Measurements from ENCODE around the gene FCHSD2.

Gene FCHSD2

GRCh38 chr11:73175551-73176144 is 33.5 kb upstream of the FCHSD2 start:
- TF ChIP-seq, protein P1, sequence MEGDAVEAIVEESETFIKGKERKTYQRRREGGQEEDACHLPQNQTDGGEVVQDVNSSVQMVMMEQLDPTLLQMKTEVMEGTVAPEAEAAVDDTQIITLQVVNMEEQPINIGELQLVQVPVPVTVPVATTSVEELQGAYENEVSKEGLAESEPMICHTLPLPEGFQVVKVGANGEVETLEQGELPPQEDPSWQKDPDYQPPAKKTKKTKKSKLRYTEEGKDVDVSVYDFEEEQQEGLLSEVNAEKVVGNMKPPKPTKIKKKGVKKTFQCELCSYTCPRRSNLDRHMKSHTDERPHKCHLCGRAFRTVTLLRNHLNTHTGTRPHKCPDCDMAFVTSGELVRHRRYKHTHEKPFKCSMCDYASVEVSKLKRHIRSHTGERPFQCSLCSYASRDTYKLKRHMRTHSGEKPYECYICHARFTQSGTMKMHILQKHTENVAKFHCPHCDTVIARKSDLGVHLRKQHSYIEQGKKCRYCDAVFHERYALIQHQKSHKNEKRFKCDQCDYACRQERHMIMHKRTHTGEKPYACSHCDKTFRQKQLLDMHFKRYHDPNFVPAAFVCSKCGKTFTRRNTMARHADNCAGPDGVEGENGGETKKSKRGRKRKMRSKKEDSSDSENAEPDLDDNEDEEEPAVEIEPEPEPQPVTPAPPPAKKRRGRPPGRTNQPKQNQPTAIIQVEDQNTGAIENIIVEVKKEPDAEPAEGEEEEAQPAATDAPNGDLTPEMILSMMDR (IDR thresholded peaks at IDR 0.05; ENCODE audit: low read depth, low read length) = no peak
- H3K27me3 ChIP-seq = no peaks in the 10 kb centered on the region
- DNase-seq = no peak
- H3K9me3 ChIP-seq = no peaks in the 10 kb centered on the region
- H3K36me3 ChIP-seq = no peaks in the 10 kb centered on the region
- no peaks in the 10 kb centered on the region for H3K4me1 ChIP-seq
- H3K4me3 ChIP-seq (ENCODE audit: low read depth, low read length) = no peak overlapping the region

- DNase-seq = no peak
- no peak overlapping the region for H3K4me3 ChIP-seq (ENCODE audit: low read depth, low read length)
- H3K36me3 ChIP-seq = no peaks in the 10 kb centered on the region
- no peaks in the 10 kb centered on the region for H3K9me3 ChIP-seq
- TF ChIP-seq, protein P1 (IDR thresholded peaks at IDR 0.05; ENCODE audit: low read depth, low read length) = no peak
- no peaks in the 10 kb centered on the region for H3K27me3 ChIP-seq
- H3K4me1 ChIP-seq = no peaks in the 10 kb centered on the region
Measured at GRCh38 chr11:73174495-73174791, 32.3 kb upstream of the FCHSD2 start.

GRCh38 chr11:73173755-73174494 is 31.8 kb upstream of the FCHSD2 start:
- DNase-seq = no peak
- TF ChIP-seq, protein P1 (IDR thresholded peaks at IDR 0.05; ENCODE audit: low read depth, low read length) = no peak
- no peaks in the 10 kb centered on the region for H3K4me1 ChIP-seq

GRCh38 chr11:73172992-73173656 is 31.0 kb upstream of the FCHSD2 start:
- TF ChIP-seq, protein P1 (IDR thresholded peaks at IDR 0.05; ENCODE audit: low read depth, low read length) = no peak
- Histone ChIP-seq H3K9me3 (no peaks in the 10 kb centered on the region), H3K36me3 (no peaks in the 10 kb centered on the region), H3K27me3 (no peaks in the 10 kb centered on the region), H3K4me1 (no peaks in the 10 kb centered on the region), H3K4me3 (ENCODE audit: low read depth, low read length) (no peak overlapping the region)
- no peak for DNase-seq

More at GRCh38 chr11:73173755-73174494, 31.8 kb upstream of the FCHSD2 start:
- H3K36me3 ChIP-seq = no peaks in the 10 kb centered on the region
- no peaks in the 10 kb centered on the region for H3K9me3 ChIP-seq
- H3K27me3 ChIP-seq = no peaks in the 10 kb centered on the region
- H3K4me3 ChIP-seq (ENCODE audit: low read depth, low read length) = no peak overlapping the region

- no peak overlapping the region for H3K4me3 ChIP-seq (ENCODE audit: low read depth, low read length)
- TF ChIP-seq, protein P1 (IDR thresholded peaks at IDR 0.05; ENCODE audit: low read depth, low read length) = no peak
- H3K4me1 ChIP-seq = no peaks in the 10 kb centered on the region
- no peaks in the 10 kb centered on the region for H3K36me3 ChIP-seq
- H3K27me3 ChIP-seq = no peaks in the 10 kb centered on the region
- no peak for DNase-seq
- no peaks in the 10 kb centered on the region for H3K9me3 ChIP-seq
Measured at GRCh38 chr11:73171436-73172161, 29.5 kb upstream of the FCHSD2 start.
